Activated CD8-positive, alpha-beta memory T cell treated with anti-CD3 and anti-CD28 coated beads, Interleukin-2, amount 50 U/mL, for 4 hours (primary cell): ENCODE measurements around the gene SGPL1.

Source experiments
- DNase-seq: peaks from one replicate; pipeline ENCODE4 v3.0.0-alpha.2; 2020

Gene SGPL1

GRCh38 chr10:70780772-70781171 is 35.0 kb upstream of the SGPL1 start:
- DNase-seq = no peak

GRCh38 chr10:70781461-70782051 is 34.2 kb upstream of the SGPL1 start:
- DNase-seq = no peak

- no peak for DNase-seq
Measured at GRCh38 chr10:70782086-70782745, 33.5 kb upstream of the SGPL1 start.

GRCh38 chr10:70782746-70783680 is 32.7 kb upstream of the SGPL1 start:
- no peak for DNase-seq

- no peak for DNase-seq
Measured at GRCh38 chr10:70784016-70784415, 31.7 kb upstream of the SGPL1 start.

GRCh38 chr10:70784471-70784870 is 31.3 kb upstream of the SGPL1 start:
- DNase-seq = no peak

GRCh38 chr10:70785190-70785589 is 30.6 kb upstream of the SGPL1 start, which contains the start of gene TBATA:
TSS of gene TBATA (minus strand) at chr10:70785377. CDS start at chr10:70783379, 1,998 bp downstream.
- no peak for DNase-seq

GRCh38 chr10:70786799-70787415 is 28.8 kb upstream of the SGPL1 start:
- no peak for DNase-seq

- no peak for DNase-seq
Measured at GRCh38 chr10:70791386-70792039, 24.2 kb upstream of the SGPL1 start.

GRCh38 chr10:70795613-70796012 is 20.1 kb upstream of the SGPL1 start:
- DNase-seq = no peak

- no peak for DNase-seq
Measured at GRCh38 chr10:70797840-70798239, 17.9 kb upstream of the SGPL1 start.

GRCh38 chr10:70799124-70799523 is 16.6 kb upstream of the SGPL1 start:
- no peak for DNase-seq

GRCh38 chr10:70801854-70802253 is 13.9 kb upstream of the SGPL1 start:
- no peak for DNase-seq

GRCh38 chr10:70803775-70804420 is 11.8 kb upstream of the SGPL1 start:
- DNase-seq = no peak

GRCh38 chr10:70804421-70804808 is 11.3 kb upstream of the SGPL1 start:
- no peak for DNase-seq

- no peak for DNase-seq
Measured at GRCh38 chr10:70805619-70806215, 10.0 kb upstream of the SGPL1 start.

GRCh38 chr10:70806841-70807240 is 8.9 kb upstream of the SGPL1 start:
- DNase-seq = no peak

- DNase-seq = no peak
Measured at GRCh38 chr10:70807556-70807955, 8.2 kb upstream of the SGPL1 start.

- DNase-seq = no peak
Measured at GRCh38 chr10:70809011-70809611, 6.6 kb upstream of the SGPL1 start.

- no peak for DNase-seq
Measured at GRCh38 chr10:70809726-70810125, 6.0 kb upstream of the SGPL1 start.

GRCh38 chr10:70810967-70811366 is 4.8 kb upstream of the SGPL1 start:
- no peak for DNase-seq
